NCI-H69 (cell line): ENCODE results near the gene SLC35F2.

ENCODE experiments used
- DNase-seq: peaks from one replicate; lab custom pipeline; 2025; lab: John Stamatoyannopoulos, UW

Gene SLC35F2

GRCh38 chr11:107789767-107790166 is 68.8 kb downstream of the SLC35F2 start:
- no peak for DNase-seq

- DNase-seq: no peak
These were observed 70.9 kb downstream of the SLC35F2 start for GRCh38 chr11:107787733-107788132.

DNA sequence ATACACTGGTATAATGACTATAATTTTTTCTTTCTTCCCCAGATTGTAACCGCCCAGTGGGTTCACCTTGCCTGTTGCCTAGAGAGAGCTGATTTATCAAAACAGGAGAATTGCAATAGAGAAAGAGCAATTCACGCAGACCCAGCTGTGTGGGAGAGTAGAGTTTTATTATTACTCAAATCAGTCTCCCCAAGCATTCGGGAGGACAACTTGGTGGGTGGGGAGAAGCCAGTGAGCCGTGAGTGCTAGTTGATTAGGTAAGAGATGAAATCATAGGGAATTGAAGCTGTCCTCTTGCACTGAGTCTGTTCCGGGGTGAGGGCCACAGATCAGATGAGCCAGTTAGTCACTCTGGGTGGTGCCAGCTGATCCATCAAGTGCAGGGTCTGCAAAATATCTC is 73.2 kb downstream of the SLC35F2 start:
- DNase-seq: peak; percentile 43

- peak; percentile 16 for DNase-seq
These were observed 75.5 kb downstream of the SLC35F2 start for GRCh38 chr11:107783121-107783520.

- DNase-seq: peak; percentile 20
These were observed 77.8 kb downstream of the SLC35F2 start for GRCh38 chr11:107780775-107781174.

DNA sequence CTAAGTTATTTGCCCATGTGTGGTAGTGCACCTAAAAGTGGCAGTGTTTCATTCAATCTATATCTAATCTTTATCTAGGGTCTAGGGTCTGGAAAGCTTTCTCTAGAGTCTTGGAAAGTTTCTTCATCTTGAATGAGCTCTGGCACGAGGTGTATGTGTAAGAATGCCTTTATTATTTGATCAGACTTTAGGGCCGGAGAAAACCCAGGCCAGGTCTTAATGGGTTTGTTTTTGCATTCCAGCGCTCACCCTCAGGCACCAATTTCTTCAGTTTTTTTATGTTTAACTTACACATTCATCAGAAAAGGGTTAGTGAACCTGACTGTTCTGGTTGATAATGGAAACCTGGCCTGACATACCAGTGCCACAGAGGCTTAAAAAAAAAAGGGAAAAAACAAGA is 78.5 kb downstream of the SLC35F2 start:
- DNase-seq: no peak

DNA sequence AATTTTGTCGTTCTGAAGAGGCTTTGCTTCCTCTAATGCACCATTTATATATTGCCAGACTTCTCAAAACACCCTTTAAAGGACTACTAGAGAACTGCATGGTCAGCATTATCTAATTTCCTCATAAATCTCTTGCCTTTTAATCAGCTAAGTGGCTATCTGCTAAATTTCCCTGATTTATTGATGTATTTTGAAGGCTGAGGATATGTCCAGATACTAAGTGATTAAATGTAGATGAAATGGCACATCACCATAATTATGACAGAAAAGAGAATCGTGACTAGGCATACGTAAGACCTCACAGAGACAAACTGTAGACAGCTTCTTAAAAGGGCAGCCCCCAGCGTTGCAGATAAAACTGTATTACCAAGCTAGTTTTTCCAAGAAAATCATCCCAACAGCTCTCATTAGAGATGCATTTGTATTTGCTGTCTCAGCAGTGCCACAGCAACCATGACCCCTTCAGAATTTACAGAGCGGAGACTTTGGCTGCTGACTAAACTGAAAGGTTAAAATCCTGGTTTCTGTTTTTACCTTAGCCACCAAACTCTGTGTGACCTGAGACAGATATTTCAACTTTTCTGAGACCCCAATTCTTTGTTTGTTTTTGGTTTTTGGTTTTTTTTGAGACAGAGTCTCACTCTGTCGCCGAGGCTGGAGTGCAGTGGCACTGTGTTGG is 79.6 kb downstream of the SLC35F2 start:
- no peak for DNase-seq

DNA sequence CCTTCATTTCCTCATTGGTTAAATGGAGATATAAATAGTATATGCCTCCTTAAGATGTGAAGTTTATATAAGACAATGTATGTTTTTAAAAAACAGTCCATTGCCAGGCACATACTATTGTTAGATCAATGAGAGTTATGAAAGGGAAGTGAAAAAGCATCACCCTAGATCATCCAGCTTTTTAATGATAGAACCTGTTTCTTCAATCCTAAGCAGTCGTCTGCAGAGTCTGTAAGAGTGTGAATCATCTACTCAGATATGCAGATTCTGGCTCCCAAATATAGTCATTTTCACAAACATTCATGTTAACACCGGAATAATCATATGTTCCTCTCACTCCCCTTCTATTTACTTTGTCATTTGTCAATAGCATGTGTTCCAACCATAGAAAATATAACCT is 81.5 kb downstream of the SLC35F2 start:
- no peak for DNase-seq

- no peak for DNase-seq
These were observed 82.5 kb downstream of the SLC35F2 start for GRCh38 chr11:107776062-107776461.

- DNase-seq: peak; percentile 32
These were observed 88.0 kb downstream of the SLC35F2 start for GRCh38 chr11:107770551-107770951.

GRCh38 chr11:107769189-107769588 is 89.4 kb downstream of the SLC35F2 start:
- peak; percentile 13 for DNase-seq

DNA sequence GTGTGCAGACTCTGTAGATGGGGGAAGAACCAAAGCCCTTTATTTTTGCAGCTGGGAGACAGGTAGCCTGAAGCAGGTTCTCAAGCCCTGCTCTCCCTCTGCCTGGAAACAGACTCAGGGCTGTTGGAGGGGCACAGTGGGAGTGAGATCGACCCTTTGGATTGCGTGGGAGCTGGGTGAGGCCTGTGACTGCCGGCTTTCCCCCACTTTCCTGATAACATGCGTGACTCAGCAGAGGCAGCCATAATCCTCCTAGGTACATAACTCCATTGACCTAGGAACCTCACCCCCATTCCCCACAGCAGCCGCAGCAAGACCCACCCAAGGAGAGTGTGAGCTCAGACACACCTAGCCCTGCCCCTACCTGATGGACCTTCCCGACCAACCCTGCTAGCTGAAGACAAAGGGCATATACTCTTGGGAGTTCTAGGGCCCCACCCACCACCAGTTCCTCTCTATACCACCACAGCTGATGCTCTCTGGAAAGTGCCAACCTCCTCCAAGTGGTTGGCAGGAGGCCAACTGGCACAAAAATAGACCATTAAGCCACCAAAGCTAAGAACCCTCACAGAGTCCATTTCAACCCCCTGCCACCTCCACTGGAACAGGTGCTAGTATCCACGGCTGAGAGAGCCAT is 99.8 kb downstream of the SLC35F2 start:
- peak; percentile 93 for DNase-seq

DNA sequence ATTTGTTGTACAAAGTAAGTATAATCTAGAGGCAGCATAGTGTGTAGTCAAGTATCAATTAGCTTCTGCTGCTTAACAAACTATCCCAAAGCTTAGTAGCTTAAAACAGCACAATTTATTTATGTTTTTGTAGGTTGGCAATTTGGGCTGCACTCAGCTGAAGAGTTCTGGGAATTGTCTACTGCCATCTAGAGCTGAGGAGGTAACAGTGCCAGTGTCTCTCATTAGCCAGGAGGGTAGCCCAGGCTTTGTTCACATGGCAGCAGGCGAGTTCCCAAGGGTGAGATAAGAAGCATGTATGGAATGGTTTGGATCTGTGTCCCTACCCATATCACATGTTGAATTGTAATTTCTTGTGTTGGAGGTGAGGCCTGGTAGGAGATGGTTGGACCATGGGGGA is 100.9 kb downstream of the SLC35F2 start:
- peak; percentile 31 for DNase-seq

DNA sequence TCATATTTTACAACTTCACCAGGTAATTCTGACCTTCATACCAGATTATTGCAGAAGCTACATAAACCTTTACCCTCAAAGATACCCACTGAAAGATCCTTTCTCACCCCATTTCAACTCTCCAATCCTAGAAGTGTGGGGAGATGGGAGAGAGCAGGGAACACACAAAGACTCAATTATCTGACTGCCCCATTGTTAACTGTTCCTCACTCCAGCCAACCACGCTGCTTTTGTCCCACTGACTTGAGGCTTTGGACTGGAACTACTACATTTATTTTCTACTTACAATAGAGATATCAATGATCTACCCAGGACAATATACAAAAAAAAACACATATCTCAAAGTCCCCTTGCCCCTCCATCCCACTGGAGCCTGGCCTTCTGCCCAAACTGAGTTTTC is 102.0 kb downstream of the SLC35F2 start:
- DNase-seq: no peak

GRCh38 chr11:107752949-107753822 is 105.4 kb downstream of the SLC35F2 start:
- DNase-seq: peak; percentile 21

- no peak for DNase-seq
These were observed 106.1 kb downstream of the SLC35F2 start for GRCh38 chr11:107752508-107752907.

DNA sequence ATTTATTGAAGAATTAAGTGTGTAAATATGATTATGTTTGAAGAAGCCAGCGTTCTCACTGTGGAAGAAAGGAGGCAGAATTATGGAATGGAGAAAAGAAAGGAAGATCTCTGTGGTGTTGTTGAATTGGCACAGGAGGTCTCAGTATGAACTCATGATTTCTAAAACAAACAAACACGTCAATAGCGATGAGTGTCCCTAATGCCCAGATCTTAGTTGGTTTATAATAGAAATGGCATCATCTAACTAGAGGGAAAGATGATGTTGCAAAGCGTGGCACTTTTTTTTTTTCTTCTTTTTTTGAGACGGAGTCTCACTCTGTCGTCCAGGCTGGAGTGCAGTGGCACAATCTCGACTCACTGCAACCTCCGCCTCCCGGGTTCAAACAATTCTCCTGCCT is 107.5 kb downstream of the SLC35F2 start:
- DNase-seq: no peak

DNA sequence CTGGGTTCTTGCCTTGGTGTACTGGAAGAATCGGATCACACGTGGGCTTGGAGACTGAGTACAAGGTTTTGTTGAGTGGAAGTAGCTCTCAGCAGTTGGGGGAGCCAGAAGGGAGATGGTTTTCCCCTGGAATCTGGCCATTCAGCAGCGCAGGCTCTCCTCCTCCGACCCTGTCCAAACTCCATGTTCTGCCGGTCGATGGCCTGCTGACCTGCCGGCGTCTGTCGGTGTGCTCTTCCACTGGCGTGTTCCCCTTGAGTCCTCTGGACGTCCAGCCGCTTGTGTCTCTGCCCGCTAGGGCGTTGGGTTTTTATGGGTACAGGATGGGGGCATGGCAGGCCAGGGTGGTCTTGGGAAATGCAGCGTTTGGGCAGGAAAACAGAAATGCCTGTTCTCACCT is 108.3 kb downstream of the SLC35F2 start:
- no peak for DNase-seq

- DNase-seq: no peak
These were observed 111.0 kb downstream of the SLC35F2 start for GRCh38 chr11:107747622-107748021.

- peak; percentile 84 for DNase-seq
These were observed 113.9 kb downstream of the SLC35F2 start for GRCh38 chr11:107744736-107745135.

DNA sequence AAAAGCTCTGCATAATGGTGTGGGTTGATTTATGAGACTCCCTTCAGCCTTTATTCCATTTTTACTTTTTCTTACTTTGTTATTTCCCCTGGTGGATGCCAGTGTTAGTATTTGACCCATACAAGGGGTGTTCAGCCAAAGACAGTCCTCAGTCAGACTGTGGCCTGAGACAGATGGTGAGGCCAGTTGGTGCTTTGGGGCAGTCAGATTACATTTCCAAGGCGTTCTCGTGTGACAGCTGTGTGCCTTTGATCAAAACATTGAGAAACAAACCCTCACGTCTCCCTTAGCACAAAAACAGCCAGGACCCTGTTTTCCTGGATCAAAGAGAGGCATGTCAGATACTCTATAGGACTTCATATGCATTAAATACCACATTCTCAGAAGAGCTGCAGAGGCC is 115.4 kb downstream of the SLC35F2 start:
- DNase-seq: peak; percentile 78

DNA sequence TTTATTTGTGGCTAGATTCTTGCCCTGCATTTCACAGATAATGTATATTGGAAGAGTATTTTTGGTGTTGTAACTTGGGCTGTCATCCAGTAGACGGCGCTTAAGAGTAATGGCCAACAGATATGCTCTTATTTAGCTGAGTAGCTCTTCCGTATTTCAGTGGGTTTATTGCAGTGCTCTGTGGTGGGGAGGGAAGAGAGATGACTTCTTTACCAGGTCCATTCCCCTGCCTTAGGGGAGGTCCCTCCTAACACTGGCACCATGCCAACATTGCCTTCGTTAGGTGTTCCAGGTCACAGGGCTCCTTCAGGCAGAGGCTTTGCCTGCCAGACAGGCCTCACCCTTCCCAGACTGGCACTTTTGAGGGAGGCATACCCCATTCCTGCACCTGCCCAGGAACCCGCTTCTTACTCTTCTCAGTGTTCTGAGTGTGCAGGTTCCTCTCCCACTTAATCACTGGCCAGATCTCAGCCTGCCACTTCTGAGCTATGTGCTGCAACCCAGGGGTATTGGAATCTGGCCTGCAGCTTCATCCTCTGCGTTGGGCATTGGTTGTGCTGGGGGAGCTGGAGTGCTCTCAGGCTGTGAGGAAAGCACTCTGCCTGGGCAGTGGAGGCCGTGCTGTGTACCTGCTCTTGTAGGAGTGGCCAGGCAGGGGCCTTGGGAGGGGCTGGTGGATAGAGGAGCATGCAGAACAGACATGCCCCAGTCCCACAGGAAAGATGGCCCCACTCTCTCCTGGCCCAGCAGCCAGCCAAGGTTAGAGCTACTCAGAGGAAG is 117.4 kb downstream of the SLC35F2 start:
- DNase-seq: peak; percentile 60
